Peyer's patch (tissue), 4 donors: ENCODE measurements around the gene SLC1A2. TPM values are rescaled to one million over a fixed set of nuclear protein-coding genes. Genes with fewer than 3 reads are reported as not detected.

ENCODE experiments used
- DNase-seq, 3 donors: peaks; one replicate each; pipeline ENCODE4 v3.0.0-alpha.2; 2017 to 2019
- H3K27ac ChIP-seq, 4 donors: fragments of 200-600 bp; sonication (generic); one replicate each; pipeline ENCODE4 v1.5.1; 2016 to 2019
- H3K27me3 ChIP-seq, 2 donors: fragments of 200-600 bp; sonication (generic); one replicate each; pipeline ENCODE4 v1.5.1; 2019
- H3K36me3 ChIP-seq, 3 donors: fragments of 200-600 bp; sonication (generic); one replicate each; pipeline ENCODE4 v1.5.1; 2016 to 2019
- H3K4me1 ChIP-seq, 4 donors: fragments of 200-600 bp; sonication (generic); one replicate each; pipeline ENCODE4 v1.5.1; 2016 to 2019
- H3K4me3 ChIP-seq, 4 donors: fragments of 200-600 bp; sonication (generic); 1 replicate in 3 of 4; 2 replicates in 1 of 4; pipeline ENCODE4 v1.5.1; 2016 to 2019; ENCODE audit warnings: mild to moderate bottlenecking in 1 of 4
- H3K9me3 ChIP-seq, 4 donors: fragments of 200-600 bp; sonication (generic); one replicate each; pipeline ENCODE4 v1.5.1; 2016 to 2019; ENCODE audit warnings: mild to moderate bottlenecking in 1 of 4
- CTCF ChIP-seq, 6 experiments: fragments of 450-650 bp in 4 of 6; fragments of 200-600 bp in 2 of 6; sonication (generic) in 1 of 6; IDR thresholded peaks; one replicate each; pipeline ENCODE4 v1.5.1; 2017 to 2019; ENCODE audit warnings: antibody characterized with exemption in 6 of 6, mild to moderate bottlenecking in 3 of 6, moderate library complexity in 1 of 6
- POLR2A ChIP-seq, 2 donors: fragments of 450-650 bp; IDR thresholded peaks; one replicate each; pipeline ENCODE4 v1.5.1; 2017; ENCODE audit warnings: antibody characterized with exemption in 2 of 2, mild to moderate bottlenecking in 2 of 2, moderate library complexity in 2 of 2
- total RNA-seq, 4 donors: library from RNA; depleted of rRNA; stranded (reverse); fragments of >200 nt; gene quantifications; one replicate each; pipeline ENCODE4 v1.1.0, GENCODE V29; 2016

Gene SLC1A2
- total RNA-seq, 4 donors from 2014 or later: 0.38 to 1.1 TPM; not detected in 2

GRCh38 chr11:35324981-35325380, 94.4 kb downstream of the SLC1A2 start:
- Histone ChIP-seq H3K36me3 (no peaks in the 10 kb centered on the region), H3K4me1 (no peaks in the 10 kb centered on the region), H3K27me3 (no peaks in the 10 kb centered on the region), H3K9me3 (no peaks in the 10 kb centered on the region), H3K4me3 (no peak overlapping the region), H3K27ac (no peak overlapping the region)
- DNase-seq: no peak
- no peak for TF ChIP-seq POLR2A (IDR thresholded peaks at IDR 0.05)
- TF ChIP-seq CTCF (IDR thresholded peaks at IDR 0.05): no peak

- Histone ChIP-seq H3K27me3 (no peaks in the 10 kb centered on the region), H3K9me3 (no peaks in the 10 kb centered on the region), H3K27ac (no peak overlapping the region), H3K4me1 (no peaks in the 10 kb centered on the region), H3K36me3 (no peaks in the 10 kb centered on the region), H3K4me3 (no peak overlapping the region)
- TF ChIP-seq POLR2A (IDR thresholded peaks at IDR 0.05) (no peak), CTCF (IDR thresholded peaks at IDR 0.05) (no peak)
- no peak for DNase-seq
Measured at GRCh38 chr11:35324183-35324886, 95.0 kb downstream of the SLC1A2 start.

GRCh38 chr11:35323076-35323868, 96.1 kb downstream of the SLC1A2 start:
- no peak for DNase-seq
- Histone ChIP-seq H3K4me1 (no peaks in the 10 kb centered on the region), H3K36me3 (no peaks in the 10 kb centered on the region), H3K27me3 (no peaks in the 10 kb centered on the region), H3K9me3 (no peaks in the 10 kb centered on the region), H3K4me3 (no peak overlapping the region), H3K27ac (no peak overlapping the region)
- TF ChIP-seq CTCF (IDR thresholded peaks at IDR 0.05): no peak
- TF ChIP-seq POLR2A (IDR thresholded peaks at IDR 0.05): no peak

GRCh38 chr11:35322318-35322979, 96.9 kb downstream of the SLC1A2 start:
- Histone ChIP-seq H3K4me3 (no peak overlapping the region), H3K4me1 (no peaks in the 10 kb centered on the region), H3K36me3 (no peaks in the 10 kb centered on the region), H3K27me3 (no peaks in the 10 kb centered on the region), H3K27ac (no peak overlapping the region), H3K9me3 (no peaks in the 10 kb centered on the region)
- DNase-seq: no peak
- TF ChIP-seq CTCF (IDR thresholded peaks at IDR 0.05): no peak

GRCh38 chr11:35321532-35322317, 97.6 kb downstream of the SLC1A2 start:
- Histone ChIP-seq H3K4me1 (no peaks in the 10 kb centered on the region), H3K27me3 (no peaks in the 10 kb centered on the region), H3K4me3 (no peak overlapping the region), H3K9me3 (no peaks in the 10 kb centered on the region), H3K27ac (no peak overlapping the region), H3K36me3 (no peaks in the 10 kb centered on the region)
- DNase-seq: no peak
- TF ChIP-seq POLR2A (IDR thresholded peaks at IDR 0.05): no peak
